Stimulated activated CD8-positive, alpha-beta memory T cell treated with anti-CD3 and anti-CD28 coated beads, Interleukin-15, amount 100 ng/mL, for 24 hours (primary cell): Measurements from ENCODE around the gene NINL.
"Not testable (repeated sequence)": the region's sequence is repeated elsewhere in the genome, so short reads cannot be mapped to it uniquely, and the experiment has no call there.

Source experiments
- DNase-seq: peaks from one replicate; pipeline ENCODE4 v3.0.0-alpha.2; 2020; ENCODE audit warnings: low read depth

Gene NINL

DNA sequence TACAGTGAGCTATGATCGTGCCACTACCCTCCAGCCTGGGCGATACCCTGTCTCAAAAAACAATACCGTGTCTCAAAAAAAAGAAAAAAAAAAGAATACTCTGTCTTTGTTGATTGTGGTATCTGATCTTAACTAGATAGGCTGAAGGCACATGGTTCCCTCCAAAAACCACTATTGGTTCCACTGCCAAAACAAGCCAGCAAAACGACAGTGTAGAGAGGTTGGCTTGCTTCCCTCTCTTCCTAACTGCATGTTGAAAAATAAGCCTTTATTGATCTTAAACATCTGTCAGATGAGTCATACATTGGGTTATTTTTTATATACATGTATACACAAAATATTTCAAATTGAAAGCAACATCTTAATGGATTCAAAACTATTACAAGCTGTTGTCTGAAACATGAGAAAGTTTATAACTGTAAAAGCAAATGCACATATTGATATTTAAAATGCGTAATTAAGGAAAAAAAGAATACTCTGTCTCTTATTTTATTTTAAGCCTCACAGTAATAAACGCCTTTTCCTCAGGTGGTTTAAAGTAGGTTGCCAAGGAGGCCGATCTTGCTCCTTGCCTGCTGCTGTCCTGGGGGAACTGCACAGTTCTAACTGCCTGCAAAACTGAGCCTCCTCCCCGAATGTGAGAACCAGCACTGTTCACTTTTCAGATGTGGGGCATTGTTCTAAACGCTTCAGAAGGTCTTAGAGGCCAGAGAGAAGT lies 7.0 kb upstream of the NINL start:
- no peak for DNase-seq

DNA sequence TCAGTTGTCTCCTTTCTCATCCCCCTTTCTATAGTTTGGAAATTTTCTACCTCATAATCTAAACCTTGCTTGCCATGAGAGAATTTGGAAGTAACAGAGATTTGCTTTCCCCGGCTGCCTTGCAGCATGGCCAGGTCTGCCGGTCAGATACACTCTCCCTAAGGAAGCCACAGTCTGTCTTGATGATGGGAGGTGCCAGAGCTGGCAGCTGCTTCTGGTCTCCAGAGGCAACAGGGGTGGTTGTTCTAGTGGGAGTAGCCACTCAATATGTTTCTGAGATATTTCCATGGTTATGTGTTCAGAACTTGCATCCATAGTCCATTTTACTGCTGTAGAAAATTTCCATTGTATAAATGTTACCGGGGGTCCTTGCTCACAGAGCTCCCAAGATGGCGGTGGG lies 5.4 kb upstream of the NINL start:
- DNase-seq: not testable (repeated sequence)

DNA sequence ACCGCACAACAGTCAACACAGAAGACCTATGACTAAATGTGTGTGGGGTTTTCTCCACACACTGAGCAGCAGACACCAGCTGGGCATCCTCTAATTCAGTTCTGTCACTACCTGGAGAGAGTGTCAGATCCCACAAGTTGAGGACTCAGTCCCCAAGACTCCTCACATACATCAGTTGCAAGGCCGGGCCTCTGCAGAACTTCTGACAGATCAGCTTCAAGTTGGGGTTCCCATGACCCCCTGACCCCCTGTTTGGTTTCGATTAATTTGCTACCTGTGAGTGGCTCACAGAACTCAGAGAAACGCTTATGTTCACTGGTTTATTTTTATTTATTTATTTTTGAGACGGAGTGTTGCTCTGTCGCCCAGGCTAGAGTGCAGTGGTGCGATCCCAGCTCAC lies 3.2 kb upstream of the NINL start:
- no peak for DNase-seq

DNA sequence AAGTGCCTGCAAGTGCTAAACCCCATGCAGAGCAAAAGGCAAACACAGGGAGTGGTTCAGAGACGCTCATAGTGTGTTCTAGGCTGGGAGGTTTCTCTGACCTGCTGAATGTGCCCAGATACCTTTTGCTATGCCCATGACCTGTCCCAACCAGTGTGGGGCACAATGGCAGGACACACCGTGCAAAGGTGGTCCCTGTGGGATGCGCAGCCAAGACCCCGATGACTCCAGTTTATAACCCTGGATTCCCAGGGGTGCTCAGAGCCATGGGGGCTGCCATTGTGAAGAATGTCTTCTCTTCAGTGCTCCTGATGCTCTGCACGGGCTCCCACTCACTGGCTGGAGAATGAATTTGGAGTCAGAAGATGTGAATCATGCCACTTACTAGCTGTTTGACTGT lies 2.2 kb upstream of the NINL start:
- no peak for DNase-seq

DNA sequence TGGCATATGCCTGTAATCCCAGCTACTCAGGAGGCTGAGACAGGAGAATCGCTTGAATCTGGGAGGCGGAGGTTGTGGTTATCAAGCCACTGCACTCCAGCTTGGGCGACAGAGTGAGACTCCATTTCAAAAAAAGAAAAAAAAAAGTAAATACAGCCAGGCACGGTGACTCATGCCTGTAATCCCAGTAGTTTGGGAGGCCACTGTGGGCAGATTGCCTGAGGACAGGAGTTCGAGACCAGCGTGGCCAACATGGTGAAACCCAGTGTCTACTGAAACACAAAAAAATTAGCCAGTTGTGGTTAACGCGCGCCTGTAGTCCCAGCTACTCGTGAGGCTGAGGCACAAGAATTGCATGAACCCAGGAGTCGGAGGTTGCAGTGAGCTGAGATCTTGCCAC lies 1.5 kb upstream of the NINL start:
- DNase-seq: no peak

DNA sequence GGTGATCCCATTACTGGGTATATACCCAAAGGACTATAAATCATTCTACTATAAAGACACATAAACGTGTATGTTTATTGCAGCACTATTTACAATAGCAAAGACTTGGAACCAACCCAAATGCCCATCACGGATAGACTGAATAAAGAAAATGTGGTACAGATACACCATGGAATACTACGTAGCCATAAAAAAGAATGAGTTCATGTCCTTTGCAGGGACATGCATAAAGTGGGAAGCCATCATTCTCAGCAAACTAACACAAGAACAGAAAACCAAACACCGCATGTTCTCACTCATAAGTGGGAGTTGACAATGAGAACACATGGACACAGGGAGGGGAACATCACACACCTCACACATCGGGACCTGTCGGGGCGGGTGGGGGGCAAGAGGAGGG lies 1.7 kb downstream of the NINL start:
- DNase-seq: not testable (repeated sequence)

DNA sequence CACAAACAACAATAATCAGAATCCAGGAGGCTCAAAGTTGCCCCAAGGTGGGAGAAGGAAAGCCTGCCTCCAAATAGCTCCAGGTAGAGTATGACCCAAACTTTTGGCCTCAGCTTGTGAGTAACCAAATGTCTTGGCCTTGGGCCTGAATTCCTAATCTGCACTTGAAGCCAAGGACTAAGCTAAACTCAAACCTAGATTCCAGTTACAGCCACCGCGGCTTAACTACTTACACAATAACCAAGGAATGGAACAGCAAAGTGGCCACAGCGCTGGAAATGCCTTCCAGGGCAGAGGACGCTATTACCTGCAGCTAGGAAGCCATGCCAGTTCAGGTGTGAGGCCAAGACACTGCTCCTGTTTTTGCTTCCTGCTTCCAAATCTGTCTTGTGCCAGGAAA lies 4.6 kb downstream of the NINL start:
- no peak for DNase-seq

DNA sequence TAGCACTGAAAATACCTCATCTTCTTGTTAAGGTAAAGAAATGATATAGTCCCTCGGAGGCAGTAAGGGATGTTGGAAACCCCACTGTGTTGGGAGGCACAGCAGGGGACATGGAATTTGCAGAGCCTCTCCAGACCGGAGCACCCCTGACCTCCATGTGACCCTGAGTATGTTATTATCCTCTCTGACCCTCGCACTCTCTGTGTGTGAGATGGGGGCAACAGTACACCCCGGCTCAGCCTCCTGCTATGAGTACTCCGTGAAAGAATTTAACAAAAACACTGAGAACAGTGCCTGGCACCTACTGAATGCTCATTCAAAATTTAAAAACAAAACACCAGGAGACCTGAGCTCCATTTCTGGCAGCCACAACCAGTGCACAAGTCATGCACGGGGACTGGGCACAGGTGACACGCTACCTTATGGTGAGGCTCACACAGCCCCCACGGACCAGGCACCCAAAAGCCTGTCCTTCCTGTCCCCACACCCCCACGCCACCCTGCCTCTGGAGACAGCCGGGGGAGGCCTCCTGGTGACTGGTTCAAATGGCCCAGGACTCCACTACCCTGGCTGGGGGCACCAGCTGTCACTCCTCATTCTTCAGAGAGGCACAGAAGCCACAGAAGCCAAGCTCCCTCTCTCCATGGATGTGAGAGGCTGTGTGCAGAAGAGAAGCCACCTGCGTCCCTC lies 6.1 kb downstream of the NINL start:
- no peak for DNase-seq

DNA sequence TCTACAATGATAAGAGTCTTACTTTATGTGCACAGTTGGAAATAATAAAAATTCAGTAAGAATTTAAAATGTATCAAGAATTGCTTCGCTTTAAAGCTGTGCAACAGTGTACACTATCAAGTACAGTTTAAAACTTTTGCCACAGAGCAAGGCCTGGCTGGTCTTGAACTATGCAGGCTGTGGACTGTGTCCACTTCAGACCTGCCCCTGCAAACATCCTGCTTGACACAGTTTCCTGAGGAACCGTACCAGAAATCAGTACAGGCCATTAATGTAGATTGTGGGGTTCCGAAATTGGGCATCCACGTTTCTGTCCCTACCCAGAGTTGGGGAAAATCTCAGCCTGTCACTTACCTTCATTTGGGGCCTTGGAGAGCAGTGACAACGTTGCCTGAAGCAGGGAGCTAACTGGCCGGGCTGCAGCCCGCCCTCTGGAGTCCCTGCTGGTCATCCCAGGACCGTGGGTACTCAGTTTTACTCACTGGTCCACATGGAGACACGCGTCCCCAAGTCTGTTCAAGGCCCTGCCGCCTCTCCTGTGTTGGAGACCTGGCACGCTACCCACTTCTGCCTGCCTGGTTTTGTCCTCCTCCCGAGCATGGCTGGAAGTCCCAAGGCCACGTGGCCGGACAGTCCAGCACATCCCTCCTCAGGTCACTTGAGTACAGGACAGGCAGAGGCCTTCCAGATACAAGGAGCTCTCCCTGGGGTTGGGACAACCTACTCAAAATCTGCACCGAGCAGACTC lies 8.4 kb downstream of the NINL start:
- DNase-seq: no peak

DNA sequence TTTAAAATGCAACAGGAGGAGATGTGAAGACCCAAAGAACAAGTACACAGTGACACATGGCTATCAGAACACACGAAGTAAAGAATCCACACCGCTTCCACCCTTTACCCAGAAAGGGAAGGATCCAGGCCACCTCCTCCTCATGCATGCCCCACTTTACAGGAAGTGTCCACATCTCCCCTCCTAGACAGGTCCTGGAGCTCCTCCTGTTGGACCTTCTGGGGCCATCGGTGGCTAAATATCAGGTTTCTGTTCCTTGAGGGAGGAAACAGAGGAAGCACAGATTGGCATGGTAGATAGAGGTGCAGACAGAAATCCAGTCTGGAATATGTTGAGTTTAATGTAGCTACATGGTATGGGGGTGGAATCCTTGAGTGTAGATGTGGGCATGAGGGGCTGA lies 10.9 kb downstream of the NINL start:
- no peak for DNase-seq

DNA sequence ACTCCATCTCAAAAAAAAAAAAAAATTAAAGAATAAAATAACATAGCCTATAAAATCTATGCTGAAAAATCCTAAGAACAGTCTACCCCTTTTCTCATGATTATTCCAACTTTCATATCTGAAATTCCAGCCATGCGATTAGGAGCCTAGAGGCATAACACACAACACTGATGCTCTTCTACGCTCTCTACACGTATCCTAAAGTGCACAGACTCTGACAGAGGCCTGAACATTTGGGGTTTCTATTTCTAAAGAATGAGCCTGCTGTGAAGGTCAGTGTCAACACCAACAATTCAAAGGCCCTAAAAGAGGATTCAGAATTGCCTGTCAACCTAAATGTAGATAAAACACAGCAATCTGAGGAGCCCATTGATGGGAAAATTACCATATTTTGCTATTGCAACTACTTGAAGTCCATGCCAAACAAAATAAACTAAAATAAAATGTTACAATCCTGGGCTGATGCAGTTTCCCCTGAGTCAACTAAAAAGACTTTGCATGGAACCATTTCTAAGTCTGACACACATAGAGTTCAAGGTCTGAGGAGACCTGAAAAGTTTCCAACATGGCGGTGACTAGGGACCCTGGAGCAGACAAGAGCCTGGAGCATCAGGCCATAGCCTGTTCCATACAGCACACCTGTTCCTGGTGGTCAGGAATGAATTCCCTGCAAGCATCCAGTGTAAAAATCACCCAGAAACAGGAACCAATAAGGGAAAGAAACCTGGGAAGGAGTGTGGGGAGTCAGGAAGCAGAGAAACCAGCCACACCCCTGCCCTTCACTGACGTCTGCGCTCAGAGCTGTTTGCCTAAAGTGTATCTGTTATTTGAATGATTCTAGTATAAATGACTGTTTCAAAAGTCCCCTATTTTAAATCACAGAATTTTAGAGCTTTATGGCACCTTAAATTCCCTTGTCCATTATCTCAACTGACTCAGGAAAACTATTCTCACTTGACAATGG lies 11.8 kb downstream of the NINL start:
- DNase-seq: no peak

DNA sequence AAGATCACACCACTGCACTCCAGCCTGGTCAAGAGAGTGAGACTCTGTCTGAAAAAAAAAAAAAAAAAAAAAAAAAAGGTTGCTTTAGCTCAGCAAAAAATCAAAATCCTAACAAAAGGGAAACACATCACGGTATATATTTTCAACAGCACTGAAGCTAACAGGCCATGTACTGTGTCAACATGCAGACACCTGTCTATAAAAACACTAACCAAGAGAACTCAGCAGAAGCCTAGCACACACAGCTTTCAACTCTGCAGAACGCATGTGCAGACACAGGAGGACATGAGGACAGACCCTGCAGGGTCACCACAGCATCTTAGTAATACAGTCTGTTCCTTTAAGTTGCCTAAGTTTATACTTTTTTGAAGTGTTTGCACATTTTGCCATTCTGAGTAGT lies 13.5 kb downstream of the NINL start:
- no peak for DNase-seq

DNA sequence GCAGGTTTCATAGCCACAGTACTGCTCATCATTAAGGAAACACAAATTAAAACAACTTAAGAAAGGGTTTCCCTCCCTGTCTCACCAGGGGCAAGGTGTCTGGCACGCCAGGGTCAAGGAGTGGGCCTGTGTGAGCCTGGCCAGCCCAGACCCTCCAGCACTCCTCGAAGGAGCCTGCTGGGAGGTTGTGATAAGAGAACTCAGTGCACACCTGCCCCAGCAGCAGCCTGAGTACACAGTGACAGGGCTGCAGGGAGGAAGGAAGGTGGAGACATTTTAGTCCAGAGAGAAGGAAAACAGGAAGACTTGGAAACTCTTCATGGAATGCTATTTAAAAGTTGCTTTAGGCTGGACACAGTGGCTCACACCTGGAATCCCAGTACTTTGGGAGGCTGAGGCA lies 14.1 kb downstream of the NINL start:
- DNase-seq: no peak

DNA sequence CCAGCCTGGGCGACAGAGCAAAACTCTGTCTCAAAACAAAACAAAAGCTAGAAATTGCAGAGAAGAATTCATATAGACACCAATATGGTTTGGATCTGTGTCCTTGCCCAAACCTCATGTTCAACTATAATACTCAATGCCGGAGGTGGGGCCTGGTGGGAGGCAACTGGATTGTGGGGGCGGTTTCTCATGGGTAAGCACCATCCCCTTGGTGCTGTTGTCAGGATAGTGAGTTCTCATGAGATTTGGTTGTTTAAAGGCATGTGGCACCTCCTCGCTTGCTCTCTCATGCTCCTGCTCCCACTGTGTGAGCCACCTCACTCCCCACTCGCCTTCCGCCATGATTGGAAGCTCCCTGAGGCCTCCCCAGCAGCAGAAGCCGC lies 15.2 kb downstream of the NINL start:
- no peak for DNase-seq

DNA sequence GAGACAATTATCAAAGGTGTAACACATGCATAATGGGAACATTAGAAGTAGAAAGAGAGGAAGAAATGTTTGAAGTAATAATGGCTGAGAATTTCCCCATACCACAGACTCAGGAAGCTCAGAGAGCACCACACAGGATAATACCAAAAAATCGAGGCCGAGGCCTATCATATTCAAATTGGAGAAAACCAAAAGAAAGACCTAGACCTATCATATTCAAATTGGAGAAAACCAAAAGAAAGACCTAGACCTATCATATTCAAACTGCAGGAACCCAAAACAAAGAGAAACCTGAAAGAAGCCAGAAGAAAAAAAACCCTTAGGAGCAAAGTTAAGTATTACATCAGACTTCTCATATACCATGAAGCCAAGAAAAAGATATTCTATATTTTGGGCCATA lies 18.0 kb downstream of the NINL start:
- no peak for DNase-seq

DNA sequence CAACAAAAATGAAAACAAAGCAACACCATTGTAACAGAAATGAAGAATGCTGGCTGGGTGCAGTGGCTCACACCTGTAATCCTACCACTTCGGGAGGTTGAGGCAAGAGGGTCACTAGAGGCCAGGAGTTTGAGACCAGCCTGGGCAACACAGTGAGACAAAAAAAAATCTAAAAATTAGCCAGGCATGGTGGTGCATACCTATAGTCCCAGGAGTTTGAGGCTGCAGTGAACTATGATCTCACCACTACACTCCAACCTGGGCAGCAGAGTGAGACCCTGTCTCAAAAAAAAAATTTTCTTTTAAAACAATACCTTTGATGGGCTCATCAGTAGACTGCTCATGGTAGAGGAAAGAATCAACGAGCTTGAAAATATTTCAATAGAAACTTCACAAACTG lies 18.5 kb downstream of the NINL start:
- no peak for DNase-seq

DNA sequence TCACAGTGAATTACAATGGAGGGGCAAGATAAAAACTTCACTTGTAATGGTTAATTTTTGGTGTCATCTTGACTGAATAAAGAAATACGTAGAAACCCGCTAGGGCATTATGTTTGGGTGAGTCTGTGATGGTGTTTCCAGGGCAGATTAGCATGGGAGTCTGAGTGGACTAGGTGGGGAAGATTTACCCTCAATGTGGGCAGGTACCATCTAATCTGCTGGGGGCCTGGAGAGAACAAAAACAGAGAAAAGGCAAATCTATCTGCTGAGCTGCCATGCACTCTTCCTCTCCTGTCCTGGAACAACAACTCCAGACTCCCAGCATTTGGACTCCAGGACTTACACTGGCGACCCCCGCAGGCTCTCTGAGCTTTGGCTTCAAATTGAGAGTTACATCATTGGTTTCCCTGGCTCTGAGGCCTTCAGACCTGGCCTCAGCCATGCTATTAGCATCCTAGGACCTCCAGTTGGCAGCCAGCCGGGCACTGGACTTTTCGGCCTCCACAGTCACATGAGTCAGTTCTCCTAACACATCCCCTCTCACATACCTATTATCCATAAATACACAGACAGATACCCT lies 19.7 kb downstream of the NINL start:
- DNase-seq: no peak

DNA sequence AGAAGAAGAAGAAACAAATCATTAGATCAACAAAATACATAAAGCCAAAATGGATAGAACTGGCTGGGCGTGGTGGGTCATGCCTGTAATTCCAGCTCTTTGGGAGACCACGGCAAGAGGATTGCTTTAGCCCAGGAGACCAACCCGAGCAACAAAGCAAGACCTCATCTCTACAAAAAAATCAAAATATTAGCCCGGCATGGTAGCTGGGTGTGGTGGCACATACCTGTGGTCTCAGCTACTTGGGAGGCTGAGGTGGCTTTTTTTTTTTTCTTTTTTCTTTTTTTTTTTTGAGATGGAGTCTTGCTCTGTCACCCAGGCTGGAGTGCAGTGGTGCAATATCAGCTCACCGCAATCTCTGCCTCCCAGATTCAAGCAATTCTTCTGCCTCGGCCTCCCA lies 21.5 kb downstream of the NINL start:
- DNase-seq: no peak

DNA sequence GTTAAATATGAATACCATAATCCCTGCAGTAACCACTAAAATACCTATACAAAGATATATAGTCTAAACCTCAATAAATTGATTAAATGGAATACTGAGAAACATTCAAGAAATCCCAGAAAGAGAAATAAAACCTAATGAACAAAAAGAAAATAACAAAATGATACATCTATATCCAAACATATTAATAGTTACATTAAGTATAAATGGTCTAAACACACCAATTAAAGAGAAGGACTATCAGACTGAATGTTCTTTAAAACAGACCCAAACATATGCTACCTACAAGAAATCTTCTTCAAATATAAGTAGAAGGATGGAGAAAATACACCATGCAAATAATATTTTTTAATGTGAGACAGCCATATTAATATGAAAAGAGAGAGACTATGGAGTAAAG lies 22.0 kb downstream of the NINL start:
- DNase-seq: no peak

DNA sequence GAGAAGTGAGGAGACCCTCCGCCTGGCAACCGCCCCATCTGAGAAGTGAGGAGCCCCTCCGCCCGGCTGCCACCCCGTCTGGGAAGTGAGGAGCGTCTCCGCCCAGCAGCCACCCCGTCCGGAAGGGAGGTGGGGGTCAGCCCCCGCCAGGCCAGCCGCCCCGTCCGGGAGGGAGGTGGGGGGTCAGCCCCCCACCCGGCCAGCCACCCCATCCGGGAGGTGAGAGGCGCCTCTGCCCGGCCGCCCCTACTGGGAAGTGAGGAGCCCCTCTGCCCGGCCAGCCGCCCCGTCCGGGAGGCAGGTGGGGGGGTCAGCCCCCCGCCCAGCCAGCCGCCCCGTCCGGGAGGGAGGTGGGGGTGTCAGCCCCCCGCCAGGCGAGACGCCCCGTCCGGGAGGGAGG lies 23.6 kb downstream of the NINL start:
- not testable (repeated sequence) for DNase-seq

DNA sequence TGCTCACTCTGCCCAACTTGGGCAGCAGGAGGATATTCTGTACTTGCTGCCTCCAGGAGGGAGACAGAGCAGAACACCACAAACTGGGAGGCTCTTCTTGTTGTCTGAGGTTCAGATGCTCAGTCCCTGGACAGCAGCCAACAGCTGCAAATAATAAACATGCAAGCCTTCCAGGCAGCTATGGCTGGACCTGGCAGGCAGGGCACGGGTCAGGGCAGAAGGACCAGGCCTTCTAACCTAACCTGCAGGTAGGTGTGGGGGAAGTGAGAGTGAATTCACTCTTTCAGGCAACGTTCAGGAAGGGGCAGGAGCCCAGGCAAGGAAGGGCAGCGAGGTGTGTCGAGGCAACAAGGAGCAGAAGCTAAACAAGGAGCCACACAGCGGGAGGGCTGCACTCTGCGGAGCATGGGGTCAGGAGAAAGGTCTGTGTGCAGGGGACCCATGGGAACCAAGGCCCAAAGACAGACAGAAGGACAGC lies 31.5 kb downstream of the NINL start:
- DNase-seq: no peak

DNA sequence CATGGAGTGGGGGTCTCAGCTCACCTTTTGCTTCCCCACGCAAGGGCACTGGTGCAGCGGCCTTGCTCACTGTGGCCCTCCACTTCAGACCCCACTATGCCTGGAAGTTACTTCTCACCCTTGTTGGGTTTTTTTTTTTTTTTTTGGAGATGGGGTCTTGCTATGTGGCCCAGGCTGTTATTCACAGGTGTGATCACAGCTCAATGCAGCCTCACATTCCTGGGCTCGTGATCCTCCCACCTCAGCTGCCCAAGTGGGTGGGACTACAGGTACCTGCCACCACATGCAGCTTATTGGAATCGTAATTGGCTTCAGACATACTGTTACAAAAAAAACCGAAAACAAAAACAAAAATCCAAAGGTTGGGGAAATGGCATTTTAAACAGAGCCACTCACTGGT lies 32.4 kb downstream of the NINL start:
- DNase-seq: no peak
